Endothelial cell of umbilical vein (primary cell): ENCODE data around the gene CMBL. TPM values are rescaled to one million over a fixed set of nuclear protein-coding genes. Genes with fewer than 3 reads are reported as not detected.

Experiments used
- BruUV-seq: library from RNA; stranded (reverse); fragments of 400-500 nt; replicated peaks from 2 replicates; lab custom pipeline; 2021; lab: Mats Ljungman, UMichigan
- CTCF ChIA-PET: fragments of 300-600, 350-600 bp; sonication (Branson Sonifier 250); formaldehyde crosslinking; loops from one replicate; lab custom pipeline; 2021; ENCODE audit warnings: antibody characterized with exemption, inconsistent platforms; lab: Charles Lee
- POLR2A ChIA-PET: fragments of 300-600, 350-600 bp; sonication (Branson Sonifier 250); formaldehyde crosslinking; loops from one replicate; lab custom pipeline; 2021; ENCODE audit warnings: antibody characterized with exemption, inconsistent platforms; lab: Charles Lee
- DNase-seq: peaks from one replicate; pipeline ENCODE4 v3.0.0-alpha.2; 2011; ENCODE audit warnings: low read depth, low spot score
- FAIRE-seq: peaks from 2 replicates; lab custom pipeline; 2011; peaks lifted over from hg19 to GRCh38; lab: Jason Lieb, UNC
- H2AFZ ChIP-seq: 2 replicates; pipeline ENCODE4 v1.6.0; 2012; ENCODE audit warnings: low read depth, low read length, control low read depth, inconsistent platforms
- H3K27ac ChIP-seq: 2 replicates; pipeline ENCODE4 v1.5.1; 2011; ENCODE audit warnings: low read depth, mild to moderate bottlenecking, control low read depth, low read length, moderate library complexity; ENCODE audit not compliant: insufficient read depth
- H3K27me3 ChIP-seq, 2 experiments: 2 replicates each; pipeline versions ENCODE4 v1.6.0 to v1.6.1; 2011; ENCODE audit warnings: low read length in 2 of 2, mixed read lengths in 1 of 2; ENCODE audit not compliant: control insufficient read depth in 2 of 2, insufficient read depth in 2 of 2
- H3K36me3 ChIP-seq, 2 experiments: 2 replicates in 1 of 2; 3 replicates in 1 of 2; pipeline ENCODE4 v1.5.1; 2011; ENCODE audit warnings: low read length in 2 of 2, mild to moderate bottlenecking in 1 of 2, moderate library complexity in 1 of 2; ENCODE audit not compliant: control insufficient read depth in 2 of 2, insufficient read depth in 2 of 2; ENCODE audit errors: extremely low read depth in 1 of 2
- H3K4me1 ChIP-seq: 3 replicates; pipeline ENCODE4 v1.5.1; 2011; ENCODE audit warnings: mild to moderate bottlenecking, low read length; ENCODE audit not compliant: control insufficient read depth, insufficient read depth; ENCODE audit errors: extremely low read depth
- H3K4me2 ChIP-seq: 2 replicates; pipeline ENCODE4 v1.6.1; 2011; ENCODE audit warnings: low read length, control low read depth, mixed read lengths; ENCODE audit not compliant: insufficient read depth
- H3K4me3 ChIP-seq, 3 experiments: fragments of 200-600 bp in 1 of 3; sonication (generic), shearing (Covaris generic) in 1 of 3; replicated peaks in 1 of 3; 2 replicates each; pipeline ENCODE4 v1.5.1; 2011 to 2016; ENCODE audit warnings: control low read depth in 3 of 3, low read length in 3 of 3, mild to moderate bottlenecking in 2 of 3, inconsistent platforms in 1 of 3, low read depth in 1 of 3, moderate library complexity in 1 of 3; ENCODE audit not compliant: insufficient read depth in 1 of 3
- H3K79me2 ChIP-seq: 2 replicates; pipeline ENCODE4 v1.6.0; 2012; ENCODE audit warnings: low read length, inconsistent platforms; ENCODE audit not compliant: control insufficient read depth, insufficient read depth
- H3K9ac ChIP-seq: replicated peaks from 2 replicates; pipeline ENCODE3; 2011; ENCODE audit warnings: low read length, control low read depth; ENCODE audit not compliant: insufficient read depth; ENCODE audit errors: extremely low read depth
- H3K9me1 ChIP-seq: replicated peaks from 3 replicates; pipeline ENCODE4 v1.6.0; 2011; ENCODE audit warnings: mild to moderate bottlenecking, low read length; ENCODE audit not compliant: control insufficient read depth, insufficient read depth; ENCODE audit errors: extremely low read depth
- H3K9me3 ChIP-seq: replicated peaks from 2 replicates; pipeline ENCODE4 v1.5.1; 2012; ENCODE audit warnings: low read length, inconsistent platforms; ENCODE audit not compliant: control insufficient read depth, insufficient read depth
- H4K20me1 ChIP-seq: replicated peaks from 2 replicates; pipeline ENCODE3; 2011; ENCODE audit warnings: mild to moderate bottlenecking, low read length; ENCODE audit not compliant: control insufficient read depth, insufficient read depth; ENCODE audit errors: extremely low read depth
- CTCF ChIP-seq, 2 donors: IDR thresholded peaks; 1 replicate in 1 of 2; 2 replicates in 1 of 2; pipeline ENCODE4 v1.5.1; 2011; ENCODE audit warnings: low read length in 2 of 2, mild to moderate bottlenecking in 2 of 2, moderate library complexity in 2 of 2, control low read depth in 1 of 2, inconsistent platforms in 1 of 2, low read depth in 1 of 2; ENCODE audit not compliant: insufficient read depth in 1 of 2; ENCODE audit errors: extremely low read depth in 1 of 2
- FOS ChIP-seq: IDR thresholded peaks from 2 replicates; pipeline ENCODE4 v1.6.1; 2011; ENCODE audit warnings: mild to moderate bottlenecking, low read length, moderate library complexity, borderline replicate concordance; ENCODE audit not compliant: insufficient read depth
- GATA2 ChIP-seq: IDR thresholded peaks from 2 replicates; pipeline ENCODE4 v1.7.0; 2011; ENCODE audit warnings: low read depth, mild to moderate bottlenecking, moderate library complexity, mixed read lengths, low read length; ENCODE audit not compliant: insufficient read length, insufficient read depth
- JUN ChIP-seq: IDR thresholded peaks from 2 replicates; pipeline ENCODE4 v1.6.1; 2011; ENCODE audit warnings: borderline replicate concordance, low read depth; ENCODE audit not compliant: insufficient read length, insufficient read depth
- POLR2A ChIP-seq: IDR thresholded peaks from 2 replicates; pipeline ENCODE4 v1.6.1; 2012; ENCODE audit warnings: low read depth, mild to moderate bottlenecking, control low read depth, low read length
- POLR2AphosphoS5 ChIP-seq: IDR thresholded peaks from 2 replicates; pipeline ENCODE4 v1.6.1; 2012; ENCODE audit warnings: low read depth, mild to moderate bottlenecking, control low read depth, low read length, moderate library complexity; ENCODE audit not compliant: insufficient read depth
- dilution Hi-C: fragments of 300-500 bp; cut with MboI; formaldehyde crosslinking; loops from one replicate; pipeline ENCODE4 v1.15.0; 2019; ENCODE audit warnings: low sequenced_read_pairs; ENCODE audit not compliant: extremely low pct_ligation_motif_present
- intact Hi-C: fragments of 100-400 bp; cut with micrococcal nuclease; formaldehyde crosslinking; loops from one replicate; pipeline ENCODE4 v1.10.0; 2022
- polyA plus RNA-seq, 4 experiments: library from polyadenylated mRNA; depleted of rRNA in 3 of 4; stranded (reverse) in 3 of 4; unstranded in 1 of 4; fragments of >200 nt; gene quantifications; 2 replicates each; pipeline versions ENCODE4 v1.2.1 to v1.2.3, GENCODE V29; 2011 to 2012; ENCODE audit warnings: missing spikeins in 1 of 4
- total RNA-seq: library from RNA; stranded (reverse); gene quantifications from 2 replicates; pipeline ENCODE4 v1.2.3, GENCODE V29; 2021
- TF ChIP-seq, protein P1 (sequence below): IDR thresholded peaks from 2 replicates; pipeline ENCODE4 v1.6.1; 2011; ENCODE audit not compliant: insufficient read depth, insufficient read length

CMBL gene
- total and polyA plus RNA-seq, 2 donors (not counting 3 experiments of a cell fraction or from before 2014, with no cell fraction given): 15.9 to 19.8 TPM

DNA sequence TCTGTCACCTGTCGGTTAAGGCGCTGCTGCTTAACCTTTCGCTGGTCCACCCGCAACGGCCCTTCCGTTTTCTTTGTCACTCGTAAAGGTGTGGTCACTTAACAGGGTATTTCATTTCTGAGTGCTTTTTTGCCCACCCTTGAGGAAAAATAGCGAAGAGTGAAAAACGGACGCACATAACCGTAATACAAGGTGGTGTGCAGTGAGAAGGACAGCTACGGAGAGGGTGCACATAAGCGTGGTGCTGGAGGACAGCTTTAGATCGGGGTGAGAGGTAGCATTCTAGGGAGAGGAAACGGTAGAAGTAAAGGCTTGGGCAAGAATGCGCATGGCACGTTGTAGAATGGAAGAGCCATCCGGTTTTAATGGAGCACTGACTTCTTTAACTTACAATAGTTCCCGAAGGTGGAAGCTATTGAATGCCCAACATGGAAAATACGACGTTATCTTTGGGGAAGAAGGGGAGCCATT lies 56.9 kb downstream of the CMBL start:
- no peak for TF ChIP-seq FOS
- TF ChIP-seq POLR2AphosphoS5: no peak
- no peak for TF ChIP-seq POLR2A
- TF ChIP-seq, protein P1, sequence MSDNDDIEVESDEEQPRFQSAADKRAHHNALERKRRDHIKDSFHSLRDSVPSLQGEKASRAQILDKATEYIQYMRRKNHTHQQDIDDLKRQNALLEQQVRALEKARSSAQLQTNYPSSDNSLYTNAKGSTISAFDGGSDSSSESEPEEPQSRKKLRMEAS: no peak
- TF ChIP-seq JUN: no peak
- TF ChIP-seq GATA2: no peak
- no peak for TF ChIP-seq CTCF (IDR thresholded peaks at IDR 0.05; ENCODE audit: extremely low read depth in 1 of 2, insufficient read depth in 1 of 2, low read depth in 1 of 2, low read length in 2 of 2)
- H3K27ac ChIP-seq: peak overlapping the region; percentile 95
- H3K4me3 ChIP-seq: peak overlapping the region; percentile 83 to 95 (median 93)
- intact Hi-C loops: no loop called here
- ChIA-PET CTCF (interaction anchor here (1.6 kb wide), 1 partner anchor 25 kb away, joined by 3 read pairs; no protein-coding TSS in a partner anchor), POLR2A (interaction anchor here (1.7 kb wide), 1 partner anchor 102 kb away, joined by 5 read pairs; the partner anchor contains the start of gene MARCHF6)
- no peaks in the 10 kb centered on the region for H3K9me3 ChIP-seq
- dilution Hi-C loops: loop anchor here (25.0 kb wide), 1 partner anchor 161 kb away; no protein-coding TSS in a partner anchor
- BruUV-seq: no TSS peak
- DNase-seq (peak; percentile 37), FAIRE-seq (no peak)
- H3K9me1 ChIP-seq: no peaks in the 10 kb centered on the region
- H4K20me1 ChIP-seq: peaks cover 4% of the 10 kb centered on the region
- peak overlapping the region; percentile 96 for H3K9ac ChIP-seq
- peak overlapping the region; percentile 87 for H3K4me2 ChIP-seq
- peaks cover 11 to 17% of the 10 kb centered on the region in 2 experiments for H3K36me3 ChIP-seq
- H3K4me1 ChIP-seq: peaks cover 14% of the 10 kb centered on the region
- H2AFZ ChIP-seq: no peak overlapping the region
- peaks cover 64% of the 10 kb centered on the region for H3K79me2 ChIP-seq
- no peaks in the 10 kb centered on the region for H3K27me3 ChIP-seq
